ENCODE results near the gene PCBD2.
"Not testable (repeated sequence)": the region's sequence is repeated elsewhere in the genome, so short reads cannot be mapped to it uniquely, and the experiment has no call there.

PCBD2 gene

DNA sequence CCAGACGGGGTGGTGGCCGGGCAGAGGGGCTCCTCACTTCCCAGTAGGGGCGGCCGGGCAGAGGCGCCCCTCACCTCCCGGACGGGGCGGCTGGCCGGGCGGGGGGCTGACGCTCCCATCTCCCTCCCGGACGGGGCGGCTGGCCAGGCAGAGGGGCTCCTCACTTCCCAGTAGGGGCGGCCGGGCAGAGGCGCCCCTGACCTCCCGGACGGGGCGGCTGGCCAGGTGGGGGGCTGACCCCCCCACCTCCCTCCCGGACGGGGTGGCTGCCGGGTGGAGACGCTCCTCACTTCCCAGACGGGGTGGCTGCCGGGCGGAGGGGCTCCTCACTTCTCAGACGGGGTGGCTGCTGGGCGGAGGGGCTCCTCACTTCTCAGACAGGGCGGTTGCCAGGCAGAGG, 23.2 kb upstream of the PCBD2 start:
- not testable (repeated sequence) for H3K4me1 ChIP-seq (ENCODE audit: control insufficient read depth, insufficient read depth, low read length); H3K9me3 ChIP-seq (replicated peaks; ENCODE audit: low read length); H3K4me2 ChIP-seq (ENCODE audit: low read length); H3K4me3 ChIP-seq (ENCODE audit: low read length); H3K36me3 ChIP-seq (ENCODE audit: insufficient read depth, low read length); H3K9ac ChIP-seq (ENCODE audit: low read depth, low read length); H3K27me3 ChIP-seq (ENCODE audit: control insufficient read depth, insufficient read depth, low read length)

DNA sequence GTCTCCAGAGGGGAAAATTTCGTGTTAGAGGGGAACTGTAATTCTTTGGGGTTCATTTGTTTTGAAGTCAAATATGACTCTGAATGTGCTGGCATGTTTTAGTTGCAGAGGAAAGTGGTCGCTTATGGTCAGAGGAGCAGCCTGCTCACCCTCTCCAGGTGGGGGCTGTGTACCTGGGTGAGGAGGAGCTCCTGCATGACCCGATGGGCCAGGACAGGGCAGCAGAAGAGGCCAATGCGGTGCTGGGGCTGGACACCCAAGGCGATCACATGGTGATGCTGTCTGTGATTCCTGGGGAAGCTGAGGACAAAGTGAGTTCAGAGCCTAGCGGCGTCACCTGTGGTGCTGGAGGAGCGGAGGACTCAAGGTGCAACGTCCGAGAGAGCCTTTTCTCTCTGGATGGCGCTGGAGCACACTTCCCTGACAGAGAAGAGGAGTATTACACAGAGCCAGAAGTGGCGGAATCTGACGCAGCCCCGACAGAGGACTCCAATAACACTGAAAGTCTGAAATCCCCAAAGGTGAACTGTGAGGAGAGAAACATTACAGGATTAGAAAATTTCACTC, 17.3 kb upstream of the PCBD2 start:
- H3K4me2 ChIP-seq (ENCODE audit: low read length), result no peak overlapping the region
- no peaks in the 10 kb centered on the region for H3K27me3 ChIP-seq (ENCODE audit: control insufficient read depth, insufficient read depth, low read length)
- no peaks in the 10 kb centered on the region for H3K9me3 ChIP-seq (replicated peaks; ENCODE audit: low read length)
- H3K4me3 ChIP-seq (ENCODE audit: low read length), result no peak overlapping the region
- H3K9ac ChIP-seq (ENCODE audit: low read depth, low read length), result no peak overlapping the region
- no peaks in the 10 kb centered on the region for H3K4me1 ChIP-seq (ENCODE audit: control insufficient read depth, insufficient read depth, low read length)
- H3K36me3 ChIP-seq (ENCODE audit: insufficient read depth, low read length), result no peaks in the 10 kb centered on the region

DNA sequence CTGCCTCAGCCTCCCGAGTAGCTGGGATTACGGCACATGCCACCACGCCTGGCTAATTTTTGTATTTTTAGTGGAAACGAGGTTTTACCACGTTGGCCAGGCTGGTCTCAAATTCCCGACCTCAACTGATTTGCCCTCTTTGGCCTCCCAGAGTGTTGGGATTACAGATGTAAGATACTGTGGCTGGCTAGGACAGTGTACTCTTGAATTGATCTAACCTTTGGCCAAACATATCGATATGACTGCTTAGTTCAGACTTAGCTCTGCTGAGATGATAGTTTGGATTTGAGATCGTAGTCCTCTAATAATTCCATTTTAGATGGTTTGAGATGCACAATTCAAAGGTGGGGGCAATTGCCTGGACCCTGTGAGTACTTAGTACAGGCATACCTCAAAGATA, 15.6 kb upstream of the PCBD2 start:
- no peak overlapping the region for H3K4me3 ChIP-seq (ENCODE audit: low read length)
- no peaks in the 10 kb centered on the region for H3K27me3 ChIP-seq (ENCODE audit: control insufficient read depth, insufficient read depth, low read length)
- H3K36me3 ChIP-seq (ENCODE audit: insufficient read depth, low read length), result no peaks in the 10 kb centered on the region
- no peaks in the 10 kb centered on the region for H3K9me3 ChIP-seq (replicated peaks; ENCODE audit: low read length)
- H3K4me1 ChIP-seq (ENCODE audit: control insufficient read depth, insufficient read depth, low read length), result no peaks in the 10 kb centered on the region
- no peak overlapping the region for H3K4me2 ChIP-seq (ENCODE audit: low read length)
- no peak overlapping the region for H3K9ac ChIP-seq (ENCODE audit: low read depth, low read length)

DNA sequence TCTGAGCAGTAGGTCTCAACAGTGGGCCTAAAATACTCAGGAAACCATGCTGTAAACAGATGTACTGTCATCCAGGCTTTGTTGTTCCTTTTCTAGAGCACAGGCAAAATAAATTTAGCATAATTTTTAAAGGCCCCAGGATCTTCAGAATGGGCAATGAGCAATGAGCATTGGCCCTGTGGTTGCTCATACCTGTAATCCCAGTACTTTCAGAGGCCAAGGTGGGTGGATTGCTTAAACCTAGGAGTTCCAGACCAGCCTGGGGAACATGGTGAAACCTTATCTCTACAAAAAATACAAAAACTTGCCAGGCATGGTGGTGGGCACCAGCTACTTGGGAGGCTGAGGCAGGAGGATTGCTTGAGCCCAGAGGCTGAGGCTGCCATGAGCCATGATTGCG, 13.5 kb upstream of the PCBD2 start:
- H3K4me1 ChIP-seq (ENCODE audit: control insufficient read depth, insufficient read depth, low read length), result no peaks in the 10 kb centered on the region
- H3K36me3 ChIP-seq (ENCODE audit: insufficient read depth, low read length), result peaks cover 12% of the 10 kb centered on the region
- H3K9ac ChIP-seq (ENCODE audit: low read depth, low read length), result no peak overlapping the region

DNA sequence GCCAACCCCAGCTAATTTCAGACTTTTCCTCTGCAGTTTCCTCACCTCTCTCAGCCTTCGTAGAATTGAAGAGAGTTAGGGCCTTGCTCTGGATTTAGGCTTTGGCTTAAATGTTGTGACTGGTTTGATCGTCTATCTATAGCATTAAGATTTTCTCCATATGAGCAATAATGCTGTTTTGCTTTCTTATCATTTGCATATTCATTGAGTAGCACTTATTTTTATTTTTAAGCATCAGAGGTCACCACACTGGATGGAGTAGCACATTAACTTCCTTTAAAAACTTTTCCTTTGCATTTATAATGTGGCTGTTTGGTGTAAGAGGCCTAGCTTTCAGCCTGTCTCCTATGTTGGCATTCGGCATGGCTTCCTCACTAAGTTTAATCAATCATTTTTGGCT, 12.6 kb upstream of the PCBD2 start:
- no peaks in the 10 kb centered on the region for H3K27me3 ChIP-seq (ENCODE audit: control insufficient read depth, insufficient read depth, low read length)
- H3K9me3 ChIP-seq (replicated peaks; ENCODE audit: low read length), result no peaks in the 10 kb centered on the region
- H3K36me3 ChIP-seq (ENCODE audit: insufficient read depth, low read length), result peaks cover 12% of the 10 kb centered on the region
- no peaks in the 10 kb centered on the region for H3K4me1 ChIP-seq (ENCODE audit: control insufficient read depth, insufficient read depth, low read length)
- no peak overlapping the region for H3K9ac ChIP-seq (ENCODE audit: low read depth, low read length)
- H3K4me2 ChIP-seq (ENCODE audit: low read length), result no peak overlapping the region
- H3K4me3 ChIP-seq (ENCODE audit: low read length), result no peak overlapping the region

More for the DNA sequence above, 13.5 kb upstream of the PCBD2 start:
- Histone ChIP-seq H3K9me3 (replicated peaks; ENCODE audit: low read length) (no peaks in the 10 kb centered on the region), H3K27me3 (ENCODE audit: control insufficient read depth, insufficient read depth, low read length) (no peaks in the 10 kb centered on the region), H3K4me2 (ENCODE audit: low read length) (no peak overlapping the region), H3K4me3 (ENCODE audit: low read length) (no peak overlapping the region)

DNA sequence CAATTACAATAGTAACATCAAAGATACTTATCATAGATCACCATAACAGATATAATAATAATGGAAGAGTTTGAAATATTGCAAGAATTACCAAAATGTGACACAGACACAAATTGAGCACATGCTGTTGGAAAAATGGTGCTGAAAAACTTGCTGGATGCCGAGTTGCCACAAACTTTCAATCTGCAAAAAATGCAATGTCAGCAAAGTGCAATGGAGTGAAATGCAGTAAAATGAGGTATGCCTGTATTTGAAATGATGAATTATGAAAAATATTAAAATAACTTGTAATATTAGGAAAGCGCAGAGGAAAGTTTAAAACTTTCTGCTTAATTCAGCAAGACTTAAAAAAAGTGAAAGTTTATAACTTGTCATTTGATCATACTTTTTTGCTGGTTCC, 12.0 kb upstream of the PCBD2 start:
- no peak overlapping the region for H3K4me2 ChIP-seq (ENCODE audit: low read length)
- no peaks in the 10 kb centered on the region for H3K4me1 ChIP-seq (ENCODE audit: control insufficient read depth, insufficient read depth, low read length)
- H3K36me3 ChIP-seq (ENCODE audit: insufficient read depth, low read length), result peaks cover 12% of the 10 kb centered on the region
- no peak overlapping the region for H3K4me3 ChIP-seq (ENCODE audit: low read length)
- H3K9me3 ChIP-seq (replicated peaks; ENCODE audit: low read length), result no peaks in the 10 kb centered on the region
- no peaks in the 10 kb centered on the region for H3K27me3 ChIP-seq (ENCODE audit: control insufficient read depth, insufficient read depth, low read length)
- no peak overlapping the region for H3K9ac ChIP-seq (ENCODE audit: low read depth, low read length)

DNA sequence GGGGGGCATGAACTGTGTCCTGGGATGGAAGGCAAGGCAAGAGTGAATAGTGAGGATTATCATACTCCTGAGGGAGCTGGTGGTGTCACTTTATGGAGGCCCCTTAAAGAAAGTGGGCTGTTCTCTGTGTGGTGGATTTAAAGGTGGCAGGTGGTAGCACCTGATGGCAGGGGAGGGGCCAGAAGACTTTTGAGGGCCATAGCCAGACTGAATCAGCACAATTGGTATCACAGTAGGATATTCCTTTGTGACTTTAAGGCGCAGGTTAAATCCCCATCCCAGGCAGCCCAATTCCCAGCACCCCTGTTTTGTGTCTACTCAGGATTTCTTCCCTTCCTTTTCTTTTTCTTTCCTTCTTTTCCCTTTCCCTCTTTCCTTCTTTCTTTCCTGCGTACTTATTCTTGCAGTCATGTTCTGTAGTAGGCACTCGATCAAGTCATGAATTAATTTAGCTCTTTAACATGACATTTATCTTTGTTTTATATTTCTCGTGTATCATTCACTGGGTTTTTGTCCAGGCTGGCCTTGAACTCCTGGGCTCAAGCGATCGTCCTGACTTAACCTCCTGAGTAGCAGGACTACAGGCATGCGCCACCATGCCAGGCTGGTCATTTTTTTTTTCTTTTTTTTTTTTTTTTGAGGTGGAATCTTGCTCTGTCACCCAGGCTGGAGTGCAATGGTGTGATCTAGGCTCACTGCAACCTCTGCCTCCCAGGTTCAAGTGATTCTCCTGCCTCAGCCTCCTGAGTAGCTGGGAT, 11.0 kb upstream of the PCBD2 start:
- H3K9ac ChIP-seq (ENCODE audit: low read depth, low read length), result no peak overlapping the region
- no peak overlapping the region for H3K4me2 ChIP-seq (ENCODE audit: low read length)
- no peaks in the 10 kb centered on the region for H3K27me3 ChIP-seq (ENCODE audit: control insufficient read depth, insufficient read depth, low read length)
- no peaks in the 10 kb centered on the region for H3K4me1 ChIP-seq (ENCODE audit: control insufficient read depth, insufficient read depth, low read length)
- no peak overlapping the region for H3K4me3 ChIP-seq (ENCODE audit: low read length)
- no peaks in the 10 kb centered on the region for H3K9me3 ChIP-seq (replicated peaks; ENCODE audit: low read length)
- peaks cover 12% of the 10 kb centered on the region for H3K36me3 ChIP-seq (ENCODE audit: insufficient read depth, low read length)

DNA sequence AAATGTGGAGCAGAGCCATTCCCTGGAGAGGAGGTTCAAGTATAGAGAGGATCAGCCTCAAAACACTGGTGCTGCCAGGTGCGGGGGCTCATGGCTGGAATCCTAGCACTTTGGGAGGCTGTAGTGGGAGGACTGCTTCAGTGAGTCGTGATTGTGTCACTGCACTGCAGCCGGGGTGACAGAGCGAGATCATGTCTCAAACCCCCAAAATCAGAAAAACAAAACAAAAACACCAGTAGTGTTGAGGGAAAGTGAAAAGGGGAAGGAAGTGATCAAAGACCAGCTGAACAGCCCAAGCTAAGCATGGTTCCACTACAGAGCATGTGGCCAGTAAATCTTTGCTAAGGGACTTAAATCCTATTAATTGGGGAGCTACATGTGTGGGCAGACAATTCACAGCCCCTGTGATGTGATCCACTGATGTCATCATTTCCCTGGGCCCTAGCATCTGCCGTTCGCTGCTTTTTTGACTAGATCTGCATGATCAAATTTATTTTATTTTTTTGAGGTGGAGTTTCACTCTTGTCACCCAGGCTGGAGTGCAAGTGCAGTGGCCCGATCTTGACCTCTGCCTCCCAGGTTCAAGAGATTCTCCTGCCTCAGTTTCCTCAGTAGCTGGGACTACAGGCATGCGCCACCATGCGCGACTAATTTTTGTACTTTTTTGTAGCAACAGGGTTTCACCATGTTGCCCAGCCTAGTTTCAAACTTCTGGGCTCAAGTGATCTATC, 2.7 kb upstream of the PCBD2 start:
- Histone ChIP-seq H3K4me1 (ENCODE audit: control insufficient read depth, insufficient read depth, low read length) (peaks cover 10% of the 10 kb centered on the region), H3K9ac (ENCODE audit: low read depth, low read length) (no peak overlapping the region), H3K36me3 (ENCODE audit: insufficient read depth, low read length) (peaks cover 4% of the 10 kb centered on the region), H3K4me3 (ENCODE audit: low read length) (no peak overlapping the region), H3K9me3 (replicated peaks; ENCODE audit: low read length) (no peaks in the 10 kb centered on the region), H3K4me2 (ENCODE audit: low read length) (no peak overlapping the region), H3K27me3 (ENCODE audit: control insufficient read depth, insufficient read depth, low read length) (no peaks in the 10 kb centered on the region)

DNA sequence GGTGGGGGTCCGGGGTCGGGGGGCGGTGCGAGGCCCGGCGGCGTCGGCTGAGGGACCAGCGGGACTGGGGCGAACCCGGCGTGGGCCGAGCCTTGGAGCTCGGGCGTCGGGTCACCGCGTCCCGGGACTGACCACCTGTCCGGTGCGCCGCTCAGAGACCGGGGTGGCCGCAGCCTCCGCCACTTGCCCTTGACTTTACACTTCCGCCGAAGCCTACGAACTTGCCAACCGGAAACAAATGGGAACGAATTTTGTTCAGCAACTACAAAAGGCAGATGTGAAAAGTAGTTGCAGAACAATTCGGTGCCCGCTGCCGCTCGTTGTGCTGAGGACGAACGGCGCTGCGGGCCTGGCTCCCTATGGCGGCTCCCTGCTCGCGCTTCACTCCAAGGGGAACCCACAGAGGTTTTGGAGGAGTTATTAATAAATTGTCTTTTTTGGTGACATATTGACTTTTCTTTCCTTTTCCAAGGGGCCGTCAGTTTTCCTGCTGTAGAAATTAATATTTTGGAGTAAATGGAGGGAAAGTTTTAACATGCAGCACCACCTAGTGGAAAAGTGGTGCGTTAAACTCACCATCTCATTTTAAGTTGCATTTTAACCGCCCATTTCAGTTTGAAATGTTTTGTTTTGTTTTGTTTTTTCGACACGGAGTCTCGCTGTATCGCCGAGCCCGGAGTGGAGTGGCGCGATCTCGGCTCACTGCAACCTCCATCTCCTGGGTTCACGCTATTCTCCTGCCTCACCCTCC, 490 bp downstream of the PCBD2 start:
- H3K4me2 ChIP-seq (ENCODE audit: low read length), result peak overlapping the region; percentile 89
- peak overlapping the region; percentile 98 for H3K9ac ChIP-seq (ENCODE audit: low read depth, low read length)
- H3K9me3 ChIP-seq (replicated peaks; ENCODE audit: low read length), result no peaks in the 10 kb centered on the region
- H3K4me1 ChIP-seq (ENCODE audit: control insufficient read depth, insufficient read depth, low read length), result peaks cover 10% of the 10 kb centered on the region
- no peaks in the 10 kb centered on the region for H3K27me3 ChIP-seq (ENCODE audit: control insufficient read depth, insufficient read depth, low read length)
- H3K4me3 ChIP-seq (ENCODE audit: low read length), result peak overlapping the region; percentile 94
- no peaks in the 10 kb centered on the region for H3K36me3 ChIP-seq (ENCODE audit: insufficient read depth, low read length)

DNA sequence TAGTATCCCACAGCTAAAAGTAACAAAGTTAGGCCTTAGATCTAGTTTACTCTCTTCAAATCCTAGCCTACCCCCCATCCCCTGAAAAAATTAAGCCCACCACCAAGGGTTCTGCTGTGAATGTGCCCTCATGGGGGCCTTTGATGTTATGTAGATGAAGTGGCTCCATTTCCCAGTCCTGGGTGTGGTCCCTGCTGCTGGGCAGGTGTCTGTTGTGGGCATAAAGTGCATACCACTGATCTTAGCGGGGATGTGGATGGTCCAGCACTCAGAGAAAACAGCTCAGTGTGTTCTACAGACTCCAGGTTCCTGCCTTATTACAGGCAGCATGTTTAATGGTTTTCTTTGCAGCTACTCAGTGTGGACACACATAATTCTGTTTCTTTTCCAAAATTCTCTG, 1.9 kb downstream of the PCBD2 start:
- Histone ChIP-seq H3K9me3 (replicated peaks; ENCODE audit: low read length) (no peaks in the 10 kb centered on the region), H3K4me3 (ENCODE audit: low read length) (no peak overlapping the region), H3K27me3 (ENCODE audit: control insufficient read depth, insufficient read depth, low read length) (no peaks in the 10 kb centered on the region), H3K4me1 (ENCODE audit: control insufficient read depth, insufficient read depth, low read length) (peaks cover 8% of the 10 kb centered on the region), H3K9ac (ENCODE audit: low read depth, low read length) (no peak overlapping the region), H3K4me2 (ENCODE audit: low read length) (no peak overlapping the region), H3K36me3 (ENCODE audit: insufficient read depth, low read length) (peaks cover 3% of the 10 kb centered on the region)

DNA sequence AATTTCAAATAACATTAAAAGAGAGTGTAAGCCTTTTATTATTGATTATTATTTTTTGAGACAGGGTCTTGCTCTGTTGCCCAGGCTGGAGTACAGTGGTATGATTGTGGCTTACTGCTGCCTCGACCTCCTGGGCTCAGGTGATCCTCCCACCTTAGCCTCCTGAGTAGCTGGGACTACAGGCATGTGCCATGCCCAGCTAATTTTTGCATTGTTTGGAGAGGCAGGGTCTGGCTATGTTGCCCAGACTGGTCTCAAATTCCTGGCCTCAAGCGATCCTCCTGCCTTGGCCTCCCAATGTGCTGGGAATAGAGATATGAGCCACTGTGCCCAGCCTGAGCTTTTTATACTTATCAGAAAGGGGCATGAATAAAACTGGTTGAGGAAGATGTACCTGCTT, 5.8 kb downstream of the PCBD2 start:
- not testable (repeated sequence) for H3K27me3 ChIP-seq (ENCODE audit: control insufficient read depth, insufficient read depth, low read length); H3K4me1 ChIP-seq (ENCODE audit: control insufficient read depth, insufficient read depth, low read length); H3K4me2 ChIP-seq (ENCODE audit: low read length); H3K9me3 ChIP-seq (replicated peaks; ENCODE audit: low read length); H3K9ac ChIP-seq (ENCODE audit: low read depth, low read length); H3K4me3 ChIP-seq (ENCODE audit: low read length)
- peaks cover 16% of the 10 kb centered on the region for H3K36me3 ChIP-seq (ENCODE audit: insufficient read depth, low read length)
